KBM-7 (cell line): ENCODE results near the gene GDNF.

ENCODE experiments used
- DNase-seq: peaks from one replicate; pipeline ENCODE4 v3.0.0-alpha.2; 2015
- in situ Hi-C: fragments of 300-500 bp; cut with MboI; formaldehyde crosslinking; loops from 2 replicates; pipeline ENCODE4 v1.14.3; 2020; ENCODE audit warnings: low sequenced_read_pairs, low pct_unique_long_range_greater_than_20kb, mixed read lengths

The GDNF gene

GRCh38 chr5:37768371-37768770, 71.5 kb downstream of the GDNF start:
- no peak for DNase-seq
- in situ Hi-C loops = no loop called here

GRCh38 chr5:37767961-37768360, 71.9 kb downstream of the GDNF start:
- in situ Hi-C loops = no loop called here
- no peak for DNase-seq

GRCh38 chr5:37767251-37767650, 72.6 kb downstream of the GDNF start:
- in situ Hi-C loops = no loop called here
- no peak for DNase-seq
